Esophagus muscularis mucosa (tissue), 4 donors: ENCODE data around the gene FGD2. TPM values are rescaled to one million over a fixed set of nuclear protein-coding genes. Genes with fewer than 3 reads are reported as not detected.
A peak's percentile ranks its signal among the peaks of the same experiment; 100 is the strongest.

Source experiments
- DNase-seq: peaks from one replicate; pipeline ENCODE4 v3.0.0-alpha.2; 2017; ENCODE audit errors: extremely low spot score
- H3K27ac ChIP-seq, 4 donors: fragments of 200-600 bp; sonication (generic); replicated peaks in 1 of 4; 1 replicate in 3 of 4; 2 replicates in 1 of 4; pipeline ENCODE4 v1.5.1; 2016 to 2019; ENCODE audit warnings: mild to moderate bottlenecking in 1 of 4
- H3K27me3 ChIP-seq, 4 donors: fragments of 200-600 bp; sonication (generic); one replicate each; pipeline versions ENCODE4 v1.5.1 to v1.6.0; 2016 to 2019
- H3K36me3 ChIP-seq, 4 donors: fragments of 200-600 bp; sonication (generic); one replicate each; pipeline ENCODE4 v1.5.1; 2016 to 2019
- H3K4me1 ChIP-seq, 4 donors: fragments of 200-600 bp; sonication (generic); one replicate each; pipeline ENCODE4 v1.5.1; 2016 to 2019
- H3K4me3 ChIP-seq, 4 donors: fragments of 200-600 bp; sonication (generic); 1 replicate in 2 of 4; 2 replicates in 2 of 4; pipeline ENCODE4 v1.5.1; 2016 to 2019; ENCODE audit warnings: mild to moderate bottlenecking in 4 of 4, moderate library complexity in 1 of 4
- H3K9me3 ChIP-seq, 4 donors: fragments of 200-600 bp; sonication (generic); 1 replicate in 3 of 4; 2 replicates in 1 of 4; pipeline ENCODE4 v1.5.1; 2016 to 2019
- EP300 ChIP-seq: sonication (generic); formaldehyde crosslinking; IDR thresholded peaks from one replicate; pipeline ENCODE4 v1.6.1; 2017; ENCODE audit warnings: antibody characterized with exemption
- POLR2A ChIP-seq: fragments of 450-650 bp; IDR thresholded peaks from one replicate; pipeline ENCODE4 v1.6.1; 2017; ENCODE audit warnings: antibody characterized with exemption, moderate library complexity, mild to moderate bottlenecking, low read depth
- POLR2AphosphoS5 ChIP-seq, 2 donors: sonication (generic); formaldehyde crosslinking; IDR thresholded peaks; one replicate each; pipeline ENCODE4 v1.6.1; 2017; ENCODE audit warnings: antibody characterized with exemption in 2 of 2
- WGBS: methylation state at CpG from one replicate; pipeline ENCODE4 v1.1.5; 2018; 5-methylcytosine and 5-hydroxymethylcytosine counted together
- intact Hi-C: fragments of 100-400 bp; cut with DNase I; formaldehyde crosslinking; loops from one replicate; pipeline ENCODE4 v1.15.1; 2023
- total RNA-seq, 4 donors: library from RNA; depleted of rRNA; stranded (reverse); fragments of >200 nt; gene quantifications; one replicate each; pipeline versions ENCODE4 v1.1.0 to v1.2.1, GENCODE V29; 2016
- TF ChIP-seq, protein P1 (sequence below), 3 experiments: fragments of 200-600 bp in 2 of 3; fragments of 450-650 bp in 1 of 3; sonication (generic) in 2 of 3; IDR thresholded peaks; one replicate each; pipeline ENCODE4 v1.5.1; 2017 to 2019; ENCODE audit warnings: antibody characterized with exemption in 3 of 3, mild to moderate bottlenecking in 2 of 3, moderate library complexity in 1 of 3

FGD2 gene
- total RNA-seq, 4 donors from 2014 or later = 13.9 to 23.1 (median 19.3) TPM

DNA sequence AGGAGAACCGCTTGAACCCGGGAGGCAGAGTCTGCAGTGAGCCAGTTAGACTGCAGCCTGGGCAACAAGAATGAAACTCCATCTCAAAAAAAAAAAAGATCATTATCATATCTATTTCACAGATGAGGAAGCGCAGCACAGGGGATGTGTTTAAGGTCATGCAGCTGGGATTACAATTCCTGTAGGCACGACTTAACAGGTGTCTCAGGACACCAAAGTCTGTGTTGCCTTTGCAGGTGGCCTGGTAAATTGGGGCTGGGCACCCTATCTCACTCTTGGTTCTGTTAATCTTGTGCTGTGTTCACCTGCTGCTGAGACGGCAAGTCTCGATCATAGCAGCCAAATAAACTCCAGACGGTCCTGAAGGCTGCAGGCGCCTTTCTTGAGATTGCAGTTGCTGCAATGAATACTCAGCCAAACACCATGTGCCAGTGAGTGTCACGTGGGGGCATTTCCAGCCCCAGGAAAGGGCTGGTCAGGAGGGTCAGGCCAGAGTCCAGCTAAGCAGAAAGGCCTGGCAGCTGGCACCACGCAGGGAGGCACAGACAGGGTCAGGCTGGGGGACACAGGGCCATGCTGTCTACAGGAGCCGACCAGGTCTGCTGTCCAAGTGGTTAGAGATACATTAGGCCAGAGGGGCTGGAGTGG lies 55.8 kb downstream of the FGD2 start:
- 85% methylated on average over 6 of the region's 11 CpGs for WGBS
- Histone ChIP-seq H3K27me3 (no peaks in the 10 kb centered on the region), H3K9me3 (no peaks in the 10 kb centered on the region), H3K4me1 (peaks cover 6 to 18% (median 15%) of the 10 kb centered on the region in 4 donors), H3K27ac (no peak overlapping the region), H3K4me3 (no peak overlapping the region), H3K36me3 (no peaks in the 10 kb centered on the region)
- DNase-seq = no peak
- no peak for TF ChIP-seq EP300
- TF ChIP-seq POLR2A = no peak
- TF ChIP-seq POLR2AphosphoS5 (IDR thresholded peaks at IDR 0.05) = peak in 1 of 2 donors; percentile 18
- TF ChIP-seq, protein P1, sequence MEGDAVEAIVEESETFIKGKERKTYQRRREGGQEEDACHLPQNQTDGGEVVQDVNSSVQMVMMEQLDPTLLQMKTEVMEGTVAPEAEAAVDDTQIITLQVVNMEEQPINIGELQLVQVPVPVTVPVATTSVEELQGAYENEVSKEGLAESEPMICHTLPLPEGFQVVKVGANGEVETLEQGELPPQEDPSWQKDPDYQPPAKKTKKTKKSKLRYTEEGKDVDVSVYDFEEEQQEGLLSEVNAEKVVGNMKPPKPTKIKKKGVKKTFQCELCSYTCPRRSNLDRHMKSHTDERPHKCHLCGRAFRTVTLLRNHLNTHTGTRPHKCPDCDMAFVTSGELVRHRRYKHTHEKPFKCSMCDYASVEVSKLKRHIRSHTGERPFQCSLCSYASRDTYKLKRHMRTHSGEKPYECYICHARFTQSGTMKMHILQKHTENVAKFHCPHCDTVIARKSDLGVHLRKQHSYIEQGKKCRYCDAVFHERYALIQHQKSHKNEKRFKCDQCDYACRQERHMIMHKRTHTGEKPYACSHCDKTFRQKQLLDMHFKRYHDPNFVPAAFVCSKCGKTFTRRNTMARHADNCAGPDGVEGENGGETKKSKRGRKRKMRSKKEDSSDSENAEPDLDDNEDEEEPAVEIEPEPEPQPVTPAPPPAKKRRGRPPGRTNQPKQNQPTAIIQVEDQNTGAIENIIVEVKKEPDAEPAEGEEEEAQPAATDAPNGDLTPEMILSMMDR (IDR thresholded peaks at IDR 0.05) = no peak
- intact Hi-C loops = no loop called here

DNA sequence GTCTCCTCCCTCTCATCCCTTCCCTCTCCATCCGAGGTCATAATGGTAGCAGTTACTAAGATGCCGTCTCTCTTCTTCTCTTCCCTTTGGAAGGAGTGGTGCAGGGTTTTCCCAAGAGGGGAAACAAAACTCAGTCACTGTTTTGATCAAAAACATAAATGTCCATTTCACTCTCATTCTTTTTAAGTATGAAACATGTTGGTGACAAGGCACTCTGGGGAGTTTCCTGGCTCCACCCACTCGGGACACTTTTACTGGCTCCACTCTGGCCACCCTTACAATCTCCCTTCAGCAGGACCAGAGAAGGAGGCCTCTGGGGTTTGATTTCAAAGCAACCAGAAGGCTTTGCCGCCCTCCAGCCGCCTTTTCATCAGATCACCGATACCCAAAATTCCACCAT lies 57.0 kb downstream of the FGD2 start:
- no peaks in the 10 kb centered on the region for H3K36me3 ChIP-seq
- no peaks in the 10 kb centered on the region for H3K9me3 ChIP-seq
- whole genome bisulfite sequencing = 94% methylated on average over 6 of the region's 6 CpGs
- H3K27ac ChIP-seq = no peak overlapping the region
- TF ChIP-seq POLR2AphosphoS5 (IDR thresholded peaks at IDR 0.05) (no peak), EP300 (no peak), POLR2A (no peak)
- TF ChIP-seq, protein P1 (IDR thresholded peaks at IDR 0.05) = no peak
- H3K4me3 ChIP-seq = no peak overlapping the region
- no peak for DNase-seq
- peaks cover 6 to 18% (median 15%) of the 10 kb centered on the region in 4 donors for H3K4me1 ChIP-seq
- intact Hi-C loops = no loop called here
- H3K27me3 ChIP-seq = no peaks in the 10 kb centered on the region

DNA sequence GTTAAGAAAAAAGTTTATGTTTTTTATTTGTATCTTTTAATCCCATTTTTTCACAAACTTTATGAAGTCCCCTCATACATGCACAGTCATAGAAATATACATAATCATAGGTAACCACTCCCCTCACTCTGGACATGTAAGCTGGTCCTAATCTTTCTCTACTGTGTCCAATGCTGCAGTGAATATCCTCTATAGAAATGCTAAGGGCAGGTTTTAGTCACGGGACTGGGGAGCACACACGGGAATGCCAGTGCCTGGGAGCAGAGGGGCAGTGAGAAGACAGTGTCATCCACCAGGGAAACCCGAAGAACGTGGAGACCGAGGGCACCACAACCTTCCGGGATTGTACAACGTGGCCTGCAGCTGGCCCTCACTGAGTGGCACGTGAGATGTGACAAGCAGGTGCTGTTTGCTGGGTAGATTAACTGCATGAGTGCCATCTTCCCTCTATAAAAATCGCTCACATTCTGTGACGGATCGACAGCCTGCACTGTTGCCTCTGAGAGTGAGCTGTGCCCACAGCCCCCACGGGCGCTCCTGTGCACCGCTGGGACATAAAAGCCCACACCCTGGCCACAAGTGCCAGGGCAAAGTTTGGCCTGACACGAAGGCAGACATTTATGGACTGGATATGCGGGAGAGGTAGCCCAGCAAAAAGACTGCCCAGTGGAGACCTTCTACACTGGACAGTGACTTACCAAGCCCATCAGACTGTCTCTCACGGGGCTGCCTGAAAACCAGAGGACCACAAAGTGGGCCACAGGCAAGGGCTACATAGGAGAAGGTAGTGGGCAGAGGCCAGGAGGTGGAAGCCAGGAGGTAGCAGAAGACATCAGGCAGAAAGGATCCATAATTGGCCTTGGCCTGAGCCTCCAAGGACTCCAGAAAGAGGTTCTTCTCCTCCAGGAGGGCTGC lies 63.2 kb downstream of the FGD2 start:
- TF ChIP-seq POLR2A (no peak), EP300 (no peak), POLR2AphosphoS5 (IDR thresholded peaks at IDR 0.05) (no peak)
- TF ChIP-seq, protein P1 (IDR thresholded peaks at IDR 0.05) = no peak

DNA sequence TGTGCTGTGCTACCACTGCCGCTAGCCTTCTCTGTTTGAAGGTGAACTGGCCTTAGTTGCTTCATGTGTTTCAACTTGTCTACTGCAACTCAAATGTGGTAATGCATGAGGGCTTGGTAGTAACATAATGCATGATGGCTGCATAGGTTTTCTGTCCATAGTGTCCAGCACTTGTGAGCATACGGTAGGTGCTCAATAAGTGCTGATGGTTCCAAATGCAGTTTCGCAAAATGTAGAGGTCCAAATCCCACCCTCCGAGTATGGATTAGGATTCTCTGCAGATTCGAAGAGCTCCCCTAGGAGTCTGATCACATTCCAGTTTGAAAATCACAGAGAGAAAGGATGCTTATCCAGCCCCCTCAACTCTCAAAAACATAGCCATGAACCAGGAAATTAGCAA lies 64.2 kb downstream of the FGD2 start:
- Histone ChIP-seq H3K4me3 (no peak overlapping the region), H3K27ac (no peak overlapping the region), H3K36me3 (no peaks in the 10 kb centered on the region), H3K4me1 (peaks cover 0 to 12% (median 7%) of the 10 kb centered on the region in 4 donors), H3K9me3 (no peaks in the 10 kb centered on the region), H3K27me3 (no peaks in the 10 kb centered on the region)
- 83% methylated on average over 5 of the region's 5 CpGs for WGBS
- TF ChIP-seq, protein P1 (IDR thresholded peaks at IDR 0.05) = no peak
- no peak for TF ChIP-seq POLR2A
- TF ChIP-seq EP300 = no peak
- TF ChIP-seq POLR2AphosphoS5 (IDR thresholded peaks at IDR 0.05) = no peak
- DNase-seq = no peak
- intact Hi-C loops = no loop called here

More for the DNA sequence above, 63.2 kb downstream of the FGD2 start:
- Histone ChIP-seq H3K4me3 (no peak overlapping the region), H3K4me1 (peaks cover 0 to 1% (median under 1%) of the 10 kb centered on the region in 4 donors), H3K9me3 (no peaks in the 10 kb centered on the region), H3K27ac (no peak overlapping the region), H3K27me3 (no peaks in the 10 kb centered on the region), H3K36me3 (no peaks in the 10 kb centered on the region)
- 89% methylated on average over 12 of the region's 17 CpGs for WGBS
- intact Hi-C loops = no loop called here
- no peak for DNase-seq
